Measurements from ENCODE around the gene SLC49A3.

The SLC49A3 gene

GRCh38 chr4:677431-678293, 11.3 kb downstream of the SLC49A3 start:
- no peak overlapping the region for H3K27ac ChIP-seq (ENCODE audit: low read length)

GRCh38 chr4:676871-677235, 12.1 kb downstream of the SLC49A3 start:
- peaks cover 30% of the 10 kb centered on the region for H3K79me2 ChIP-seq (ENCODE audit: insufficient read depth, low read length)
- H3K9ac ChIP-seq (ENCODE audit: low read depth, low read length), result no peak overlapping the region
- H3K4me1 ChIP-seq (ENCODE audit: insufficient read depth, low read length), result peaks cover 49% of the 10 kb centered on the region
- no peaks in the 10 kb centered on the region for H3K27me3 ChIP-seq (ENCODE audit: insufficient read depth, low read length, poor library complexity)
- TF ChIP-seq EZH2 (IDR thresholded peaks at IDR 0.05; ENCODE audit: borderline replicate concordance, low read depth, low read length, severe bottlenecking) (no peak), CTCF (IDR thresholded peaks at IDR 0.05; ENCODE audit: borderline replicate concordance, extremely low read depth, low read length, poor library complexity, severe bottlenecking) (no peak)
- no peak overlapping the region for H2AFZ ChIP-seq (ENCODE audit: low read depth, low read length)
- H3K4me3 ChIP-seq (ENCODE audit: low read depth in 1 of 2, low read length in 2 of 2), result no peak overlapping the region
- ATAC-seq (ENCODE audit: insufficient read depth, low read depth), result no peak
- H3K36me3 ChIP-seq (ENCODE audit: insufficient read depth, low read length), result peaks cover 16% of the 10 kb centered on the region
- no peak overlapping the region for H3K4me2 ChIP-seq (ENCODE audit: insufficient read depth, low read length)
- H4K20me1 ChIP-seq (ENCODE audit: insufficient read depth, low read length), result peaks cover 6% of the 10 kb centered on the region; the same call in 1 of the 2 replicates
- H3K9me3 ChIP-seq (ENCODE audit: insufficient read depth, low read length, severe bottlenecking), result no peaks in the 10 kb centered on the region
- no peak for DNase-seq
- H3K27ac ChIP-seq (ENCODE audit: low read length), result no peak overlapping the region

More at GRCh38 chr4:677431-678293, 11.3 kb downstream of the SLC49A3 start:
- TF ChIP-seq EZH2 (IDR thresholded peaks at IDR 0.05; ENCODE audit: borderline replicate concordance, low read depth, low read length, severe bottlenecking), result no peak
- TF ChIP-seq CTCF (IDR thresholded peaks at IDR 0.05; ENCODE audit: borderline replicate concordance, extremely low read depth, low read length, poor library complexity, severe bottlenecking), result no peak
- H3K79me2 ChIP-seq (ENCODE audit: insufficient read depth, low read length), result peaks cover 25% of the 10 kb centered on the region
- H3K27me3 ChIP-seq (ENCODE audit: insufficient read depth, low read length, poor library complexity), result no peaks in the 10 kb centered on the region
- H3K4me3 ChIP-seq (ENCODE audit: low read depth in 1 of 2, low read length in 2 of 2), result no peak overlapping the region
- ATAC-seq (ENCODE audit: insufficient read depth, low read depth), result no peak
- H3K36me3 ChIP-seq (ENCODE audit: insufficient read depth, low read length), result peaks cover 8% of the 10 kb centered on the region
- no peak for DNase-seq
- peaks cover 14% of the 10 kb centered on the region for H4K20me1 ChIP-seq (ENCODE audit: insufficient read depth, low read length)
- H2AFZ ChIP-seq (ENCODE audit: low read depth, low read length), result no peak overlapping the region
- peaks cover 49% of the 10 kb centered on the region for H3K4me1 ChIP-seq (ENCODE audit: insufficient read depth, low read length)
- no peak overlapping the region for H3K4me2 ChIP-seq (ENCODE audit: insufficient read depth, low read length)
- H3K9me3 ChIP-seq (ENCODE audit: insufficient read depth, low read length, severe bottlenecking), result no peaks in the 10 kb centered on the region
- H3K9ac ChIP-seq (ENCODE audit: low read depth, low read length), result no peak overlapping the region

DNA sequence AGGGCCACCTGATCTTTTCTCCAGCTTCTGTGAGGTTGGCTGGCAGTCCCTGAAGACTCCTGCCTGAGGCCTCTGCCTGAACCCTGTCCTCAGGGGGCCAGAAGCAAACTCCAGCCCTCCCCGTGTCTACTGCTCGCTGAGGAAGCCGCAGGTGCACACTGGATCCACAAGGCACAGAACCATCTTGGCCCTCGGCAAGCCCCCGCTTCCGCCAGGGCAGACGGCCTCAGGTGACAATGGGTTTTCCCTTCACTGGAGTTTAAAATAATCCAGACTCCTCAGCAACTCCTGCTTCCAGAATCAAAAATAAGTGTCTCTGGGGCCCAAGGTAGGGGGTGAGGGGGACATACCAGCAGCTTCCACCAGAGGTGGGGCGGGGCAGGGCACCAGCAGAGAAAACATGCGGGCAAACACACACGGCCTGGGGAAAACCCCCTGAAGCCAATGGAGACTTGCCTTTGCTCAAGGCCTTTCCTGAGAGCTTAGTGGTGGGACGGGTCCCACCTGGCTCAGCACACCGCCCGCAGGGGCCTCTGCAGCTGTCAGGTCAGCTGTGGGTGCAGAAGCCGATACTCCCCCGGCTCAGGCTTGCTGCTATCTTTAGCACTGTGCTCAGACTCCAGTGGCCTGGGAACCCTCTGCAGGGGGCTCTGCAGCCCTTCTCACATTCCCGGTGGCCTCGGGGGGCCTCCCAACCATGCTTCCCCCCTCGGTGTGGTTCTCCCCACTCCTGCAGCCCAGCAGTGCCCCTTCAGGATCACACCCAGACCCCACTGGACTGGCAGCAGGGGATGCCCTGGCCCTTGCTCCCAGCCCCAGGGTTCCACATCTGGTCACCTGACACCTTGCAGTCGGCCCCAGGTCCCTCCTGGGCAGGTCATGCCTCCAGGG, 12.7 kb downstream of the SLC49A3 start:
- Histone ChIP-seq H3K4me3 (ENCODE audit: low read depth in 1 of 2, low read length in 2 of 2) (peak overlapping the region in 1 of 2 experiments; percentile 88; a peak in 1 of 4 replicates), H3K79me2 (ENCODE audit: insufficient read depth, low read length) (peaks cover 30% of the 10 kb centered on the region), H2AFZ (ENCODE audit: low read depth, low read length) (no peak overlapping the region), H3K9ac (ENCODE audit: low read depth, low read length) (peak overlapping the region; percentile 99), H4K20me1 (ENCODE audit: insufficient read depth, low read length) (peaks cover 4% of the 10 kb centered on the region; the same call in 1 of the 2 replicates), H3K9me3 (ENCODE audit: insufficient read depth, low read length, severe bottlenecking) (no peaks in the 10 kb centered on the region), H3K4me1 (ENCODE audit: insufficient read depth, low read length) (peaks cover 45% of the 10 kb centered on the region), H3K4me2 (ENCODE audit: insufficient read depth, low read length) (peak overlapping the region; percentile 99), H3K27me3 (ENCODE audit: insufficient read depth, low read length, poor library complexity) (no peaks in the 10 kb centered on the region), H3K36me3 (ENCODE audit: insufficient read depth, low read length) (peaks cover 22% of the 10 kb centered on the region), H3K27ac (ENCODE audit: low read length) (no peak overlapping the region)
- TF ChIP-seq EZH2 (IDR thresholded peaks at IDR 0.05; ENCODE audit: borderline replicate concordance, low read depth, low read length, severe bottlenecking) (no peak), CTCF (IDR thresholded peaks at IDR 0.05; ENCODE audit: borderline replicate concordance, extremely low read depth, low read length, poor library complexity, severe bottlenecking) (no peak)
- DNase-seq, result no peak
- no peak for ATAC-seq (ENCODE audit: insufficient read depth, low read depth)
